A549 (cell line): ENCODE data around the gene ASIC2. TPM values are rescaled to one million over a fixed set of nuclear protein-coding genes. Genes with fewer than 3 reads are reported as not detected.

Experiments used
- ATAC-seq, 2 experiments: fragments of 200-7000 bp in 1 of 2; fragments of >200 bp in 1 of 2; cut with Nextera tagmentation in 1 of 2; cut with Tn5 transposase in 1 of 2; 3 replicates each; pipeline versions ENCODE4 v1.8.0 to v1.9.1; 2018 to 2020; ENCODE audit warnings: mild to moderate bottlenecking in 1 of 2, moderate library complexity in 1 of 2
- CTCF ChIA-PET: fragments of 300-600 bp; sonication (Branson Sonifier 250); formaldehyde crosslinking; extraction: SDS; loops from one replicate; lab custom pipeline; 2021; ENCODE audit warnings: antibody characterized with exemption, inconsistent platforms; lab: Yijun Ruan, JAX
- POLR2A ChIA-PET: fragments of 350-600 bp; formaldehyde crosslinking; extraction: SDS; loops from one replicate; lab custom pipeline; 2021; ENCODE audit warnings: antibody characterized with exemption, inconsistent platforms; lab: Yijun Ruan, JAX
- DNase-seq, 2 experiments: peaks; one replicate each; pipeline versions ENCODE4 v3.0.0 to v3.0.0-alpha.2; 2011 to 2016; ENCODE audit warnings: low read depth in 1 of 2, low spot score in 1 of 2
- FAIRE-seq: peaks from 2 replicates; lab custom pipeline; 2011; peaks lifted over from hg19 to GRCh38; lab: Jason Lieb, UNC
- H3K27ac ChIP-seq, 2 experiments: fragments of >200 bp; sonication (Bioruptor Twin); formaldehyde crosslinking; 3 replicates each; pipeline ENCODE4 v1.5.1; 2016 to 2017
- H3K4me1 ChIP-seq: fragments of >200 bp; sonication (Bioruptor Twin); formaldehyde crosslinking; 3 replicates; pipeline ENCODE4 v1.6.1; 2016
- H3K4me2 ChIP-seq: fragments of >200 bp; sonication (Bioruptor Twin); formaldehyde crosslinking; 3 replicates; pipeline ENCODE4 v1.6.1; 2016
- H3K4me3 ChIP-seq: fragments of >200 bp; sonication (Bioruptor Twin); formaldehyde crosslinking; 3 replicates; pipeline ENCODE4 v1.5.1; 2016
- H3K9me3 ChIP-seq: fragments of >200 bp; sonication (Bioruptor Twin); formaldehyde crosslinking; 3 replicates; pipeline ENCODE4 v1.6.1; 2016
- BHLHE40 ChIP-seq: IDR thresholded peaks from 2 replicates; pipeline ENCODE4 v1.6.1; 2012; ENCODE audit warnings: low read depth, low read length, inconsistent platforms
- CBX2 ChIP-seq: fragments of 200-600 bp; sonication (generic); IDR thresholded peaks from 2 replicates; pipeline ENCODE4 v1.6.1; 2016; ENCODE audit warnings: low read depth, mild to moderate bottlenecking, borderline replicate concordance
- CEBPB ChIP-seq, 2 experiments: fragments of >200 bp in 1 of 2; sonication (Bioruptor Twin) in 1 of 2; formaldehyde crosslinking in 1 of 2; IDR thresholded peaks; 2 replicates each; pipeline ENCODE4 v1.6.1; 2012 to 2016
- CHD4 ChIP-seq: fragments of 200-600 bp; sonication (generic); IDR thresholded peaks from 2 replicates; pipeline ENCODE4 v1.6.1; 2016; ENCODE audit warnings: antibody characterized with exemption, mild to moderate bottlenecking, borderline replicate concordance
- E2F6 ChIP-seq: IDR thresholded peaks from 2 replicates; pipeline ENCODE4 v1.6.1; 2012; ENCODE audit warnings: low read depth, borderline replicate concordance
- ESRRA ChIP-seq: fragments of 150-350 bp; IDR thresholded peaks from 2 replicates; pipeline ENCODE4 v1.6.1; 2014; ENCODE audit warnings: mild to moderate bottlenecking, low read length, borderline replicate concordance
- FOSB ChIP-seq: fragments of 250-450 bp; sonication (Bioruptor Pico); IDR thresholded peaks from 2 replicates; pipeline ENCODE4 v1.5.0; 2020; ENCODE audit warnings: mild to moderate bottlenecking, moderate library complexity
- HDAC2 ChIP-seq: fragments of 200-600 bp; sonication (generic); IDR thresholded peaks from 2 replicates; pipeline ENCODE4 v1.6.1; 2016
- HOXA7 ChIP-seq: fragments of 250-450 bp; sonication (Bioruptor Pico); IDR thresholded peaks from 2 replicates; pipeline ENCODE4 v1.5.0; 2020; ENCODE audit warnings: mild to moderate bottlenecking, moderate library complexity
- JUN ChIP-seq, 2 experiments: fragments of >200 bp; sonication (Bioruptor Twin); formaldehyde crosslinking; IDR thresholded peaks; 2 replicates in 1 of 2; 3 replicates in 1 of 2; pipeline ENCODE4 v1.6.1; 2016 to 2017
- JUNB ChIP-seq: fragments of >200 bp; sonication (Bioruptor Twin); formaldehyde crosslinking; IDR thresholded peaks from 2 replicates; pipeline ENCODE4 v1.6.1; 2016
- MAX ChIP-seq: IDR thresholded peaks from 2 replicates; pipeline ENCODE4 v1.6.1; 2012
- MAZ ChIP-seq: fragments of 150-350 bp; IDR thresholded peaks from 2 replicates; pipeline ENCODE4 v1.6.1; 2014; ENCODE audit warnings: antibody characterized with exemption, low read depth, low read length, borderline replicate concordance
- REST ChIP-seq: fragments of 200-600 bp; sonication (generic); IDR thresholded peaks from 2 replicates; pipeline ENCODE4 v1.6.1; 2016; ENCODE audit warnings: antibody characterized with exemption, mild to moderate bottlenecking, moderate library complexity
- SREBF2 ChIP-seq: fragments of 450-650 bp; IDR thresholded peaks from 2 replicates; pipeline ENCODE4 v1.6.1; 2014; ENCODE audit warnings: mild to moderate bottlenecking, moderate library complexity
- USF2 ChIP-seq: fragments of 450-650 bp; IDR thresholded peaks from 2 replicates; pipeline ENCODE4 v1.6.1; 2014; ENCODE audit warnings: antibody characterized with exemption
- ZFP36 ChIP-seq: fragments of 450-650 bp; IDR thresholded peaks from 2 replicates; pipeline ENCODE4 v1.6.1; 2014; ENCODE audit warnings: borderline replicate concordance; ENCODE audit not compliant: partially characterized antibody
- ZNF302 ChIP-seq: fragments of 250-450 bp; sonication (Bioruptor Pico); IDR thresholded peaks from 2 replicates; pipeline ENCODE4 v1.9.0; 2021; ENCODE audit warnings: inconsistent platforms, mild to moderate bottlenecking, moderate library complexity
- ZSCAN20 ChIP-seq: fragments of 250-450 bp; sonication (Bioruptor Pico); IDR thresholded peaks from 2 replicates; pipeline ENCODE4 v1.8.0; 2022; ENCODE audit warnings: mild to moderate bottlenecking, moderate library complexity
- WGBS: methylation state at CpG from one replicate; pipeline ENCODE4 v1.1.6; 2017; ENCODE audit errors: missing lambda C conversion rate; 5-methylcytosine and 5-hydroxymethylcytosine counted together
- polyA plus RNA-seq, 4 experiments: library from polyadenylated mRNA; depleted of rRNA in 3 of 4; stranded (reverse); fragments of >200 nt; fragmentation: RNase III in 1 of 4; extraction: RNeasy Plus Mini Kit Qiagen cat#74134 plus additional on column Dnase treatment in 1 of 4; gene quantifications; 2 replicates in 3 of 4; 3 replicates in 1 of 4; pipeline ENCODE4 v1.2.3, GENCODE V29; 2011 to 2017
- TF ChIP-seq, protein P1 (sequence below): fragments of 250-450 bp; sonication (Bioruptor Pico); IDR thresholded peaks from 2 replicates; pipeline ENCODE4 v1.5.0; 2020; ENCODE audit warnings: low read depth, mild to moderate bottlenecking, moderate library complexity

The ASIC2 gene
- polyA plus RNA-seq, 2 of the 4 experiments (the other 2 are of a cell fraction): 1.5 to 1.9 TPM

DNA sequence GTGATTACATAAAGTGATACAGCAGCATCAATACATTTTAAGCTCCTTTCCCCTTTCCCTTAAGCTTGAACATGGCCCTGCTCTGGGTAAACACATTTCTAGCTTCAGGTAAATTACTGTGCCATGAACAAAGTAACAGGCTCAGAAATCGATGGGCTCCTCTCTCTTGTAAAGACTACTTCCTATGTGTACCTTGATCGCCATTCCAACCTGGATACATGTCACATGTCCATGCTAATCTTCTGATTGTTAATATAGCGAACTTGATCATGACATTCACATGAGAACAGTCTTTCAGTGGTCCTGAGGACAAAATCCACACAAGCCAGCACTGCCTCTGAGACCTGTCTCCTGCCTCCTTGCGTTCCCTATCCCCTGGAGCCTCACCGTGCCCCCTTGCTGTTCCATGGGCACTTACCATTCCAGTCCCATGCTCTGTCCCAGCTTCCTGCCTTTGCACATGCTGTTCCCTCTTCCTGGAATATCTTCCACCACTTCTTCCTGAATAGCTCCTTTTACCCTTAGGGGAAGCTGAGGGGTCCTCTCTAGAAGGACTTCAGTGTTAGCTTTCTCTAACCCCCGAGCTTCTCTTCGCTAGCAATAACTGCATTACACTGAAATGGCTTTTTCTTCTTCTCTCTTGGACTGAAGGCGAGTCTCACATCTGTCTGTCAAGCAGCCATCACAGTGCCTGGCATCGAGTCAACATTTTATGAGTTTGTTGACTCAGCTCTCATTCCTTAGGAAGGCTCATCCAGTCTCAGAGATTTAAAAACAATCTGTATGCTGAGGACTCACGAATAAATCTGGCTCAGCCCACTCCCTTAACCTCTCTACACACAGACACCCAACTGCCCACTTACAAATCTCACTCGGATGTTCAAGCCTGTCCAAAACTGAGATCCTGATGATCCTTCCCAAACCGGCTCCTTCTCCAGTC, 93.3 kb downstream of the ASIC2 start:
- Histone ChIP-seq H3K4me3 (no peak overlapping the region), H3K9me3 (no peaks in the 10 kb centered on the region), H3K4me2 (peak overlapping the region; percentile 51), H3K4me1 (peaks cover 11% of the 10 kb centered on the region), H3K27ac (peak overlapping the region in 1 of 2 experiments; percentile 52; a peak in 3 of 6 replicates)
- CTCF ChIA-PET: interaction anchor here (0.8 to 1.7 kb wide), 8 partner anchors 14 to 92 kb away, joined by 3 to 5 read pairs (median 4); no protein-coding TSS in a partner anchor
- WGBS: 40% methylated on average over 12 of the region's 12 CpGs
- peak; percentile 33 to 50; a peak in 4 of 6 replicates for ATAC-seq
- POLR2A ChIA-PET: no interaction called here
- FAIRE-seq: no peak
- TF ChIP-seq JUNB (no peak), FOSB (CRISPR knock-in tag) (no peak), HOXA7 (CRISPR knock-in tag) (no peak), BHLHE40 (no peak), ESRRA (no peak), USF2 (no peak), MAZ (no peak), SREBF2 (no peak), CEBPB (IDR thresholded peaks at IDR 0.05) (no peak), E2F6 (no peak), HDAC2 (no peak), ZNF302 (CRISPR knock-in tag) (no peak)
- DNase-seq: peak in 1 of 2 experiments; percentile 40

DNA sequence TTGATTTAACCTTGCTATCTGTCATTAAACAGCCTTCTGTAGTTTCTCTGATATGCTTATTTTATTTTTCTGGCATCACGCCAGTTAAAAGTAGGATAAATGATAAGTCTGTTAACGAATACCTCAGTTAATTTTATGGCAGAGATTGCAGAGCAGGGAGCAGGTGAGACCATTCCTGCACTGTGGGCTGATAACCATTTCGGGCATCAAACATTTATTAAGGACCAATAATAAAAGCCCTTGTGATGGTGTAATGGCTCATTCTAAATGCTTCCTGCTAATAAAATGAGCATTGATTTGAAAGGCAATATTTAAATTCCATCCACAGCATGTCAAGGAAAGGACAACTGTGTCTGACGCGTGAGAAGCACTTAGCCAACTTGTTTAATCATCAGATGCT, 94.1 kb downstream of the ASIC2 start:
- no peak for TF ChIP-seq CBX2
- TF ChIP-seq, protein P1, sequence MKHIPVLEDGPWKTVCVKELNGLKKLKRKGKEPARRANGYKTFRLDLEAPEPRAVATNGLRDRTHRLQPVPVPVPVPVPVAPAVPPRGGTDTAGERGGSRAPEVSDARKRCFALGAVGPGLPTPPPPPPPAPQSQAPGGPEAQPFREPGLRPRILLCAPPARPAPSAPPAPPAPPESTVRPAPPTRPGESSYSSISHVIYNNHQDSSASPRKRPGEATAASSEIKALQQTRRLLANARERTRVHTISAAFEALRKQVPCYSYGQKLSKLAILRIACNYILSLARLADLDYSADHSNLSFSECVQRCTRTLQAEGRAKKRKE (CRISPR knock-in tag): no peak
- no peak for TF ChIP-seq ZNF302 (CRISPR knock-in tag)
- TF ChIP-seq REST: no peak
- TF ChIP-seq ZSCAN20 (CRISPR knock-in tag): no peak
- no peak for TF ChIP-seq E2F6
- no peak for TF ChIP-seq ZFP36
- TF ChIP-seq HOXA7 (CRISPR knock-in tag): no peak
- TF ChIP-seq JUN (IDR thresholded peaks at IDR 0.05): no peak
- TF ChIP-seq MAX: no peak
- no peak for TF ChIP-seq CHD4
- ATAC-seq: no peak
- Histone ChIP-seq H3K4me1 (peaks cover 11% of the 10 kb centered on the region), H3K4me2 (no peak overlapping the region), H3K9me3 (no peaks in the 10 kb centered on the region), H3K27ac (no peak overlapping the region), H3K4me3 (no peak overlapping the region)
- WGBS: 52% methylated on average over 5 of the region's 5 CpGs
- DNase-seq: no peak
- ChIA-PET CTCF (interaction anchor here (0.8 to 1.7 kb wide), 3 partner anchors 17 to 93 kb away, joined by 3 to 4 read pairs (median 4); no protein-coding TSS in a partner anchor), POLR2A (no interaction called here)
- no peak for FAIRE-seq
